ENCODE measurements around the gene DTX4. TPM values are rescaled to one million over a fixed set of nuclear protein-coding genes. Genes with fewer than 3 reads are reported as not detected.

Gene DTX4
- total RNA-seq, 4 donors from 2014 or later: 0.15 to 0.91 (median 0.47) TPM

- Histone ChIP-seq H3K36me3 (no peaks in the 10 kb centered on the region), H3K4me3 (no peak overlapping the region), H3K9me3 (no peaks in the 10 kb centered on the region), H3K4me1 (no peaks in the 10 kb centered on the region), H3K27ac (no peak overlapping the region), H3K27me3 (peaks cover 0 to 4% (median 4%) of the 10 kb centered on the region in 3 donors)
- in situ Hi-C loops (cut with MboI; ENCODE audit: low sequenced_read_pairs in 4 of 4) (no loop called here), intact Hi-C loops (cut with DNase I; ENCODE audit: low total_unique reads) (no loop called here)
- TF ChIP-seq CTCF (IDR thresholded peaks at IDR 0.05 in 4 of 5, conservative IDR thresholded peaks at IDR 0.05 in 1 of 5): no peak
- TF ChIP-seq POLR2A (IDR thresholded peaks at IDR 0.05): no peak
- DNase-seq: no peak
- ATAC-seq: no peak
Observed at GRCh38 chr11:59191890-59192289, 20.0 kb downstream of the DTX4 start.

- no peak for ATAC-seq
- Histone ChIP-seq H3K27me3 (peaks cover 0 to under 1% (median 0%) of the 10 kb centered on the region in 3 donors), H3K36me3 (no peaks in the 10 kb centered on the region), H3K4me1 (no peaks in the 10 kb centered on the region), H3K4me3 (no peak overlapping the region), H3K27ac (no peak overlapping the region), H3K9me3 (no peaks in the 10 kb centered on the region)
- in situ Hi-C loops (cut with MboI; ENCODE audit: low sequenced_read_pairs in 4 of 4): no loop called here
- TF ChIP-seq POLR2A (IDR thresholded peaks at IDR 0.05): no peak
- no peak for DNase-seq
- intact Hi-C loops (cut with DNase I; ENCODE audit: low total_unique reads): no loop called here
Observed at GRCh38 chr11:59192446-59193020, 20.6 kb downstream of the DTX4 start.

- ATAC-seq (no peak), DNase-seq (no peak)
- intact Hi-C loops (cut with DNase I; ENCODE audit: low total_unique reads) (no loop called here), in situ Hi-C loops (cut with MboI; ENCODE audit: low sequenced_read_pairs in 4 of 4) (no loop called here)
- TF ChIP-seq CTCF (IDR thresholded peaks at IDR 0.05 in 4 of 5, conservative IDR thresholded peaks at IDR 0.05 in 1 of 5) (no peak), POLR2A (IDR thresholded peaks at IDR 0.05) (no peak)
- Histone ChIP-seq H3K36me3 (no peaks in the 10 kb centered on the region), H3K4me1 (no peaks in the 10 kb centered on the region), H3K27me3 (no peaks in the 10 kb centered on the region), H3K4me3 (no peak overlapping the region), H3K9me3 (no peaks in the 10 kb centered on the region), H3K27ac (no peak overlapping the region)
Observed at GRCh38 chr11:59193587-59194130, 21.7 kb downstream of the DTX4 start.

- Histone ChIP-seq H3K36me3 (no peaks in the 10 kb centered on the region), H3K27ac (no peak overlapping the region), H3K9me3 (no peaks in the 10 kb centered on the region), H3K27me3 (no peaks in the 10 kb centered on the region), H3K4me3 (no peak overlapping the region), H3K4me1 (no peaks in the 10 kb centered on the region)
- intact Hi-C loops (cut with DNase I; ENCODE audit: low total_unique reads): no loop called here
- in situ Hi-C loops (cut with MboI; ENCODE audit: low sequenced_read_pairs in 4 of 4): no loop called here
- TF ChIP-seq POLR2A (IDR thresholded peaks at IDR 0.05): no peak
- no peak for TF ChIP-seq CTCF (IDR thresholded peaks at IDR 0.05 in 4 of 5, conservative IDR thresholded peaks at IDR 0.05 in 1 of 5)
- no peak for ATAC-seq
- DNase-seq: no peak
Observed at GRCh38 chr11:59195586-59195985, 23.7 kb downstream of the DTX4 start.

GRCh38 chr11:59196777-59197176 is 24.8 kb downstream of the DTX4 start:
- no peaks in the 10 kb centered on the region for H3K27me3 ChIP-seq
- intact Hi-C loops (cut with DNase I; ENCODE audit: low total_unique reads) (no loop called here), in situ Hi-C loops (cut with MboI; ENCODE audit: low sequenced_read_pairs in 4 of 4) (no loop called here)
- no peak overlapping the region for H3K27ac ChIP-seq
- TF ChIP-seq CTCF (IDR thresholded peaks at IDR 0.05 in 4 of 5, conservative IDR thresholded peaks at IDR 0.05 in 1 of 5): no peak
- no peak for TF ChIP-seq POLR2A (IDR thresholded peaks at IDR 0.05)
- no peak overlapping the region for H3K4me3 ChIP-seq
- H3K9me3 ChIP-seq: no peaks in the 10 kb centered on the region
- H3K36me3 ChIP-seq: no peaks in the 10 kb centered on the region
- no peaks in the 10 kb centered on the region for H3K4me1 ChIP-seq
- DNase-seq: no peak
- no peak for ATAC-seq
